Measurements from ENCODE around the gene PRXL2B.

DNA sequence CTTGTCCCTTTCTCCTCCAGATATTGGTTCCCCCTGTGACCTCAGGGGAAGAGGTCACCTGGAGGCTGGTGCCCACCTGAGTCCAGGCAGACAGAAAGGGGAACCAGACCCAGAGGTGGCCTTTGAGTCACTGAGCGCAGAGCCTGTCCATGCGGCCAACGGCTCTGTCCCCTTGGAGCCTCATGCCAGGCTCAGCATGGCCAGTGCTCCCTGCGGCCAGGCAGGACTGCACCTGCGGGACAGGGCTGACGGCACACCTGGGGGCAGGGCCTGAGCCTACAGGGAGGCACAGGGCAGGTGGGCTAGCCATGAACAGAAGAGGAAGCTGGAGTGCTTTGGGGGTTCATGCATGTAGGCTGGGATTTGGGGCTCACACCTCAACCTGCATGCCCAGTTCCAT lies 27.7 kb upstream of the PRXL2B start:
- TF ChIP-seq, protein P1, sequence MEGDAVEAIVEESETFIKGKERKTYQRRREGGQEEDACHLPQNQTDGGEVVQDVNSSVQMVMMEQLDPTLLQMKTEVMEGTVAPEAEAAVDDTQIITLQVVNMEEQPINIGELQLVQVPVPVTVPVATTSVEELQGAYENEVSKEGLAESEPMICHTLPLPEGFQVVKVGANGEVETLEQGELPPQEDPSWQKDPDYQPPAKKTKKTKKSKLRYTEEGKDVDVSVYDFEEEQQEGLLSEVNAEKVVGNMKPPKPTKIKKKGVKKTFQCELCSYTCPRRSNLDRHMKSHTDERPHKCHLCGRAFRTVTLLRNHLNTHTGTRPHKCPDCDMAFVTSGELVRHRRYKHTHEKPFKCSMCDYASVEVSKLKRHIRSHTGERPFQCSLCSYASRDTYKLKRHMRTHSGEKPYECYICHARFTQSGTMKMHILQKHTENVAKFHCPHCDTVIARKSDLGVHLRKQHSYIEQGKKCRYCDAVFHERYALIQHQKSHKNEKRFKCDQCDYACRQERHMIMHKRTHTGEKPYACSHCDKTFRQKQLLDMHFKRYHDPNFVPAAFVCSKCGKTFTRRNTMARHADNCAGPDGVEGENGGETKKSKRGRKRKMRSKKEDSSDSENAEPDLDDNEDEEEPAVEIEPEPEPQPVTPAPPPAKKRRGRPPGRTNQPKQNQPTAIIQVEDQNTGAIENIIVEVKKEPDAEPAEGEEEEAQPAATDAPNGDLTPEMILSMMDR (IDR thresholded peaks at IDR 0.05): no peak
- TF ChIP-seq EZH2 (IDR thresholded peaks at IDR 0.05) (no peak), EZH2phosphoT487 (IDR thresholded peaks at IDR 0.05) (no peak)

Measured in neural progenitor cell (in vitro differentiated cells).